RPMI7951 (cell line): ENCODE data around the gene PRKG1. TPM values are rescaled to one million over a fixed set of nuclear protein-coding genes. Genes with fewer than 3 reads are reported as not detected.

Source experiments
- total RNA-seq: library from RNA; depleted of rRNA; stranded (reverse); fragments of >200 nt; shearing (Covaris generic); gene quantifications from 2 replicates; pipeline ENCODE4 v1.2.3, GENCODE V29; 2014; rRNA removed

Gene PRKG1
- total RNA-seq, 1 experiment from 2014 or later = 0.12 TPM

Other genes starting within 250 kb of the PRKG1 start
- gene A1CF, start 188.9 kb upstream of the PRKG1 start, total RNA-seq = not detected in 2 replicates